HCT116 (cell line): Measurements from ENCODE around the gene SCNN1B.

ENCODE experiments used
- CEBPB ChIP-seq: IDR thresholded peaks from 2 replicates; pipeline ENCODE4 v1.6.1; 2012; ENCODE audit warnings: low read depth
- EZH2 ChIP-seq: fragments of 200-600 bp; sonication (generic); IDR thresholded peaks from 2 replicates; pipeline ENCODE4 v1.6.1; 2017; ENCODE audit warnings: antibody characterized with exemption, mixed run types
- EZH2phosphoT487 ChIP-seq: fragments of 200-600 bp; IDR thresholded peaks from 2 replicates; pipeline ENCODE4 v1.6.1; 2018; ENCODE audit warnings: antibody characterized with exemption, borderline replicate concordance
- POLR2A ChIP-seq: IDR thresholded peaks from 2 replicates; pipeline ENCODE4 v1.7.0; 2011; ENCODE audit warnings: borderline replicate concordance; ENCODE audit not compliant: insufficient read depth, insufficient read length; ENCODE audit errors: extremely low read depth
- SIN3A ChIP-seq: IDR thresholded peaks from 2 replicates; pipeline ENCODE4 v1.6.1; 2012; ENCODE audit warnings: low read depth
- SP1 ChIP-seq: IDR thresholded peaks from 2 replicates; pipeline ENCODE4 v1.6.1; 2012; ENCODE audit warnings: low read depth
- SRF ChIP-seq: IDR thresholded peaks from 2 replicates; pipeline ENCODE4 v1.6.1; 2012; ENCODE audit warnings: low read depth
- ZNF274 ChIP-seq: fragments of 200-500 bp; sonication (Bioruptor generic); IDR thresholded peaks from 2 replicates; pipeline ENCODE4 v1.6.1; 2014; ENCODE audit warnings: mild to moderate bottlenecking, low read depth, low read length, inconsistent platforms
- TF ChIP-seq, protein P1 (sequence below), 3 experiments: fragments of 200-600 bp in 1 of 3; sonication (generic) in 1 of 3; IDR thresholded peaks in 2 of 3; conservative IDR thresholded peaks in 1 of 3; 2 replicates each; pipeline ENCODE4 v1.5.1; 2012 to 2017; ENCODE audit warnings: low read depth in 2 of 3, low read length in 2 of 3, antibody characterized with exemption in 1 of 3, borderline replicate concordance in 1 of 3, control low read depth in 1 of 3, mild to moderate bottlenecking in 1 of 3, mixed read lengths in 1 of 3, mixed run types in 1 of 3, moderate library complexity in 1 of 3; ENCODE audit not compliant: insufficient read depth in 1 of 3
- TF ChIP-seq, protein P2 (sequence below): IDR thresholded peaks from 2 replicates; pipeline ENCODE4 v1.6.1; 2012; ENCODE audit warnings: low read depth
- TF ChIP-seq, protein P3 (sequence below): IDR thresholded peaks from 2 replicates; pipeline ENCODE4 v1.6.1; 2012
- TF ChIP-seq, protein P4 (sequence below): IDR thresholded peaks from 2 replicates; pipeline ENCODE4 v1.6.1; 2012
- TF ChIP-seq, protein P5 (sequence below): IDR thresholded peaks from 2 replicates; pipeline ENCODE4 v1.6.1; 2011; ENCODE audit warnings: mild to moderate bottlenecking, low read length, moderate library complexity; ENCODE audit not compliant: insufficient replicate concordance; ENCODE audit errors: extremely low read depth

DNA sequence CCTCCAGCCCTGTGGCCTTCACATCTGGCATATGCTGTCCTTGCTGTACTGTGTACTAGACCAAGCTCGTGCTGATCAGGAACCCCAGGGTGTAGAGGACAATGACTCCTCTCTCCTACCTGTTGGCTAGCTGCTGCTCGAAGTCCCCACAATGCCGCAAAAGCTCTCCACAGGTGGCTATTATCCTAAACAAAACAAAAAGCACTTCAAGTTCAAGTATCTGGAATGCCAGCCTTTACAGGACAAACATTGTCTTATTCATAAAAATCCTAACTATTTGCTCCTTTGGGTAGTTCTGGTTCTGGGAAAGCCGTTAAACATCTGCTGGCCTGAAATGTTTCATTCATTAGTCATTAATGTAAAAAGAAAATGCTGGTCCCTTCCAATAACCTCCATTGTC is 108.1 kb downstream of the SCNN1B start:
- TF ChIP-seq SRF (no peak), SP1 (no peak), SIN3A (no peak), CEBPB (no peak), POLR2A (no peak), EZH2 (no peak), ZNF274 (no peak), EZH2phosphoT487 (no peak)
- TF ChIP-seq, protein P1, sequence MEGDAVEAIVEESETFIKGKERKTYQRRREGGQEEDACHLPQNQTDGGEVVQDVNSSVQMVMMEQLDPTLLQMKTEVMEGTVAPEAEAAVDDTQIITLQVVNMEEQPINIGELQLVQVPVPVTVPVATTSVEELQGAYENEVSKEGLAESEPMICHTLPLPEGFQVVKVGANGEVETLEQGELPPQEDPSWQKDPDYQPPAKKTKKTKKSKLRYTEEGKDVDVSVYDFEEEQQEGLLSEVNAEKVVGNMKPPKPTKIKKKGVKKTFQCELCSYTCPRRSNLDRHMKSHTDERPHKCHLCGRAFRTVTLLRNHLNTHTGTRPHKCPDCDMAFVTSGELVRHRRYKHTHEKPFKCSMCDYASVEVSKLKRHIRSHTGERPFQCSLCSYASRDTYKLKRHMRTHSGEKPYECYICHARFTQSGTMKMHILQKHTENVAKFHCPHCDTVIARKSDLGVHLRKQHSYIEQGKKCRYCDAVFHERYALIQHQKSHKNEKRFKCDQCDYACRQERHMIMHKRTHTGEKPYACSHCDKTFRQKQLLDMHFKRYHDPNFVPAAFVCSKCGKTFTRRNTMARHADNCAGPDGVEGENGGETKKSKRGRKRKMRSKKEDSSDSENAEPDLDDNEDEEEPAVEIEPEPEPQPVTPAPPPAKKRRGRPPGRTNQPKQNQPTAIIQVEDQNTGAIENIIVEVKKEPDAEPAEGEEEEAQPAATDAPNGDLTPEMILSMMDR (IDR thresholded peaks at IDR 0.05 in 2 of 3, conservative IDR thresholded peaks at IDR 0.05 in 1 of 3; ENCODE audit: borderline replicate concordance in 1 of 3, insufficient read depth in 1 of 3, low read depth in 2 of 3, low read length in 2 of 3) = no peak
- TF ChIP-seq, protein P2, sequence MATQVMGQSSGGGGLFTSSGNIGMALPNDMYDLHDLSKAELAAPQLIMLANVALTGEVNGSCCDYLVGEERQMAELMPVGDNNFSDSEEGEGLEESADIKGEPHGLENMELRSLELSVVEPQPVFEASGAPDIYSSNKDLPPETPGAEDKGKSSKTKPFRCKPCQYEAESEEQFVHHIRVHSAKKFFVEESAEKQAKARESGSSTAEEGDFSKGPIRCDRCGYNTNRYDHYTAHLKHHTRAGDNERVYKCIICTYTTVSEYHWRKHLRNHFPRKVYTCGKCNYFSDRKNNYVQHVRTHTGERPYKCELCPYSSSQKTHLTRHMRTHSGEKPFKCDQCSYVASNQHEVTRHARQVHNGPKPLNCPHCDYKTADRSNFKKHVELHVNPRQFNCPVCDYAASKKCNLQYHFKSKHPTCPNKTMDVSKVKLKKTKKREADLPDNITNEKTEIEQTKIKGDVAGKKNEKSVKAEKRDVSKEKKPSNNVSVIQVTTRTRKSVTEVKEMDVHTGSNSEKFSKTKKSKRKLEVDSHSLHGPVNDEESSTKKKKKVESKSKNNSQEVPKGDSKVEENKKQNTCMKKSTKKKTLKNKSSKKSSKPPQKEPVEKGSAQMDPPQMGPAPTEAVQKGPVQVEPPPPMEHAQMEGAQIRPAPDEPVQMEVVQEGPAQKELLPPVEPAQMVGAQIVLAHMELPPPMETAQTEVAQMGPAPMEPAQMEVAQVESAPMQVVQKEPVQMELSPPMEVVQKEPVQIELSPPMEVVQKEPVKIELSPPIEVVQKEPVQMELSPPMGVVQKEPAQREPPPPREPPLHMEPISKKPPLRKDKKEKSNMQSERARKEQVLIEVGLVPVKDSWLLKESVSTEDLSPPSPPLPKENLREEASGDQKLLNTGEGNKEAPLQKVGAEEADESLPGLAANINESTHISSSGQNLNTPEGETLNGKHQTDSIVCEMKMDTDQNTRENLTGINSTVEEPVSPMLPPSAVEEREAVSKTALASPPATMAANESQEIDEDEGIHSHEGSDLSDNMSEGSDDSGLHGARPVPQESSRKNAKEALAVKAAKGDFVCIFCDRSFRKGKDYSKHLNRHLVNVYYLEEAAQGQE = no peak
- TF ChIP-seq, protein P3, sequence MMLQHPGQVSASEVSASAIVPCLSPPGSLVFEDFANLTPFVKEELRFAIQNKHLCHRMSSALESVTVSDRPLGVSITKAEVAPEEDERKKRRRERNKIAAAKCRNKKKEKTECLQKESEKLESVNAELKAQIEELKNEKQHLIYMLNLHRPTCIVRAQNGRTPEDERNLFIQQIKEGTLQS = no peak
- TF ChIP-seq, protein P4, sequence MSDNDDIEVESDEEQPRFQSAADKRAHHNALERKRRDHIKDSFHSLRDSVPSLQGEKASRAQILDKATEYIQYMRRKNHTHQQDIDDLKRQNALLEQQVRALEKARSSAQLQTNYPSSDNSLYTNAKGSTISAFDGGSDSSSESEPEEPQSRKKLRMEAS = no peak
- TF ChIP-seq, protein P5, sequence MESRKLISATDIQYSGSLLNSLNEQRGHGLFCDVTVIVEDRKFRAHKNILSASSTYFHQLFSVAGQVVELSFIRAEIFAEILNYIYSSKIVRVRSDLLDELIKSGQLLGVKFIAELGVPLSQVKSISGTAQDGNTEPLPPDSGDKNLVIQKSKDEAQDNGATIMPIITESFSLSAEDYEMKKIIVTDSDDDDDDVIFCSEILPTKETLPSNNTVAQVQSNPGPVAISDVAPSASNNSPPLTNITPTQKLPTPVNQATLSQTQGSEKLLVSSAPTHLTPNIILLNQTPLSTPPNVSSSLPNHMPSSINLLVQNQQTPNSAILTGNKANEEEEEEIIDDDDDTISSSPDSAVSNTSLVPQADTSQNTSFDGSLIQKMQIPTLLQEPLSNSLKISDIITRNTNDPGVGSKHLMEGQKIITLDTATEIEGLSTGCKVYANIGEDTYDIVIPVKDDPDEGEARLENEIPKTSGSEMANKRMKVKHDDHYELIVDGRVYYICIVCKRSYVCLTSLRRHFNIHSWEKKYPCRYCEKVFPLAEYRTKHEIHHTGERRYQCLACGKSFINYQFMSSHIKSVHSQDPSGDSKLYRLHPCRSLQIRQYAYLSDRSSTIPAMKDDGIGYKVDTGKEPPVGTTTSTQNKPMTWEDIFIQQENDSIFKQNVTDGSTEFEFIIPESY = no peak
